ENCODE results near the gene KLF13.

Gene KLF13

GRCh38 chr15:31344266-31344665 lies 17.6 kb downstream of the KLF13 start:
- no peak overlapping the region for H3K4me3 ChIP-seq (ENCODE audit: low read depth, low read length)
- no peak for TF ChIP-seq POLR2A (IDR thresholded peaks at IDR 0.05; ENCODE audit: extremely low read depth, insufficient read length)
- TF ChIP-seq CTCF (IDR thresholded peaks at IDR 0.05; ENCODE audit: low read depth, low read length), result no peak
- no peak for TF ChIP-seq MAX (IDR thresholded peaks at IDR 0.05; ENCODE audit: low read depth, low read length)
- no peak for TF ChIP-seq MYC (IDR thresholded peaks at IDR 0.05; ENCODE audit: low read depth, low read length)
- DNase-seq (ENCODE audit: low read depth), result no peak

- no peak for DNase-seq (ENCODE audit: low read depth)
- TF ChIP-seq CTCF (IDR thresholded peaks at IDR 0.05; ENCODE audit: low read depth, low read length) (no peak), MYC (IDR thresholded peaks at IDR 0.05; ENCODE audit: low read depth, low read length) (no peak), MAX (IDR thresholded peaks at IDR 0.05; ENCODE audit: low read depth, low read length) (no peak), POLR2A (IDR thresholded peaks at IDR 0.05; ENCODE audit: extremely low read depth, insufficient read length) (no peak)
- no peak overlapping the region for H3K4me3 ChIP-seq (ENCODE audit: low read depth, low read length)
Measured at GRCh38 chr15:31344823-31345605, 18.4 kb downstream of the KLF13 start.

- DNase-seq (ENCODE audit: low read depth), result no peak
- no peak overlapping the region for H3K4me3 ChIP-seq (ENCODE audit: low read depth, low read length)
- TF ChIP-seq MAX (IDR thresholded peaks at IDR 0.05; ENCODE audit: low read depth, low read length) (no peak), CTCF (IDR thresholded peaks at IDR 0.05; ENCODE audit: low read depth, low read length) (no peak), POLR2A (IDR thresholded peaks at IDR 0.05; ENCODE audit: extremely low read depth, insufficient read length) (no peak)
Measured at GRCh38 chr15:31345606-31346366, 19.2 kb downstream of the KLF13 start.

- no peak for DNase-seq (ENCODE audit: low read depth)
- no peak overlapping the region for H3K4me3 ChIP-seq (ENCODE audit: low read depth, low read length)
- TF ChIP-seq MAX (IDR thresholded peaks at IDR 0.05; ENCODE audit: low read depth, low read length) (no peak), POLR2A (IDR thresholded peaks at IDR 0.05; ENCODE audit: extremely low read depth, insufficient read length) (no peak), CTCF (IDR thresholded peaks at IDR 0.05; ENCODE audit: low read depth, low read length) (no peak), MYC (IDR thresholded peaks at IDR 0.05; ENCODE audit: low read depth, low read length) (no peak)
Measured at GRCh38 chr15:31346367-31347066, 19.9 kb downstream of the KLF13 start.

GRCh38 chr15:31347067-31347975 lies 20.7 kb downstream of the KLF13 start:
- no peak for DNase-seq (ENCODE audit: low read depth)
- no peak overlapping the region for H3K4me3 ChIP-seq (ENCODE audit: low read depth, low read length)
- TF ChIP-seq MAX (IDR thresholded peaks at IDR 0.05; ENCODE audit: low read depth, low read length) (no peak), POLR2A (IDR thresholded peaks at IDR 0.05; ENCODE audit: extremely low read depth, insufficient read length) (no peak), MYC (IDR thresholded peaks at IDR 0.05; ENCODE audit: low read depth, low read length) (no peak), CTCF (IDR thresholded peaks at IDR 0.05; ENCODE audit: low read depth, low read length) (no peak)
